ENCODE data around the gene RNF183. TPM values are rescaled to one million over a fixed set of nuclear protein-coding genes. Genes with fewer than 3 reads are reported as not detected.

RNF183 gene
- total and polyA plus RNA-seq, 9 of the 15 experiments (the other 6 are each of a cell fraction or from before 2014, with no cell fraction given), result 0.04 to 2.0 (median 0.16) TPM; not detected in 5

- TF ChIP-seq ZNF143 (CRISPR knock-in tag; IDR thresholded peaks at IDR 0.05), result no peak
- no peak for TF ChIP-seq ZBTB33 (CRISPR knock-in tag; IDR thresholded peaks at IDR 0.05)
- no peak for TF ChIP-seq RUNX1 (IDR thresholded peaks at IDR 0.05; ENCODE audit: low read depth)
- TF ChIP-seq JUN (IDR thresholded peaks at IDR 0.05; ENCODE audit: borderline replicate concordance, low read depth, low read length), result no peak
- no peak for TF ChIP-seq JUN (CRISPR knock-in tag; IDR thresholded peaks at IDR 0.05; ENCODE audit: borderline replicate concordance)
These were observed 25.0 kb upstream of the RNF183 start (continued) for GRCh38 chr9:113328045-113328782.

GRCh38 chr9:113326230-113326629 is 23.1 kb upstream of the RNF183 start:
- Histone ChIP-seq H3K9ac (ENCODE audit: insufficient read depth in 1 of 2, low read depth in 2 of 2, low read length in 2 of 2) (no peak overlapping the region), H2AFZ (ENCODE audit: low read depth, low read length) (no peak overlapping the region), H3K4me1 (replicated peaks in 1 of 2; ENCODE audit: control insufficient read depth in 2 of 2, insufficient read depth in 2 of 2, low read length in 2 of 2) (peaks cover 0 to 6% of the 10 kb centered on the region in 2 experiments; a peak in 2 of 5 replicates), H3K4me3 (no peak overlapping the region), H3K27me3 (ENCODE audit: control insufficient read depth in 2 of 2, insufficient read depth in 2 of 2, low read length in 2 of 2) (peaks cover 0 to 5% of the 10 kb centered on the region in 2 experiments; a peak in 2 of 5 replicates), H3K9me1 (ENCODE audit: control insufficient read depth, insufficient read depth, low read length) (no peaks in the 10 kb centered on the region), H3K36me3 (ENCODE audit: control insufficient read depth, insufficient read depth, low read length) (no peaks in the 10 kb centered on the region), H3K27ac (ENCODE audit: extremely low read depth, low read depth, low read length) (no peak overlapping the region), H3K4me2 (ENCODE audit: insufficient read depth, low read length) (no peak overlapping the region), H3K79me2 (ENCODE audit: control insufficient read depth, insufficient read depth, low read length) (no peaks in the 10 kb centered on the region), H3K9me3 (replicated peaks; ENCODE audit: control insufficient read depth, insufficient read depth, low read depth, low read length) (no peaks in the 10 kb centered on the region), H4K20me1 (replicated peaks; ENCODE audit: control insufficient read depth, insufficient read depth, low read length) (no peaks in the 10 kb centered on the region)
- FAIRE-seq (no peak), ATAC-seq (no peak), DNase-seq (ENCODE audit: extremely low read depth in 1 of 4, low spot score in 3 of 4) (no peak)
- intact Hi-C loops (cut with micrococcal nuclease), result no loop called here
- no peak for TF ChIP-seq HMGN3 (IDR thresholded peaks at IDR 0.05; ENCODE audit: borderline replicate concordance, extremely low read depth, insufficient read length, low read depth, low read length)
- no peak for TF ChIP-seq TARDBP (IDR thresholded peaks at IDR 0.05)
- TF ChIP-seq ZNF512 (tag; IDR thresholded peaks at IDR 0.05), result peak; percentile 54
- TF ChIP-seq ZBTB17 (CRISPR knock-in tag; IDR thresholded peaks at IDR 0.05), result no peak
- TF ChIP-seq ZBTB9 (CRISPR knock-in tag; IDR thresholded peaks at IDR 0.05), result no peak
- TF ChIP-seq SMARCA5 (IDR thresholded peaks at IDR 0.05), result no peak
- TF ChIP-seq CLOCK (CRISPR knock-in tag; IDR thresholded peaks at IDR 0.05; ENCODE audit: borderline replicate concordance), result no peak
- no peak for TF ChIP-seq CXXC5 (CRISPR knock-in tag; IDR thresholded peaks at IDR 0.05)
- 63% methylated on average over 4 of the region's 4 CpGs for WGBS (ENCODE audit: insufficient coverage, low coverage, missing lambda C conversion rate)
- ChIA-PET CTCF (ENCODE audit: low intra/inter-chr PET ratio) (interaction anchor here (0.6 kb wide), 1 partner anchor 19 kb away, joined by 3 read pairs; no protein-coding TSS in a partner anchor), POLR2A (interaction anchor here (0.6 to 2.5 kb wide), 6 partner anchors 8 to 1604 kb away, joined by 3 to 10 read pairs (median 3); partner anchors contain the start of gene WDR31)
- no TSS peak for BruUV-seq (replicated peaks)
- in situ Hi-C loops (cut with MboI), result no loop called here
